Endothelial cell (in vitro differentiated cells): ENCODE results near the gene HS6ST3. TPM values are rescaled to one million over a fixed set of nuclear protein-coding genes. Genes with fewer than 3 reads are reported as not detected.

Experiments used
- DNase-seq: peaks from one replicate; pipeline ENCODE4 v3.0.0; 2021; ENCODE audit warnings: low spot score
- H3K27ac Mint-ChIP-seq: one replicate; pipeline ENCODE4 v1.8.0; 2021; ENCODE audit warnings: mixed read lengths, inconsistent platforms; ENCODE audit not compliant: unreplicated experiment
- H3K27me3 Mint-ChIP-seq: one replicate; pipeline ENCODE4 v1.8.0; 2021; ENCODE audit warnings: mild to moderate bottlenecking, moderate library complexity, mixed read lengths, inconsistent platforms; ENCODE audit not compliant: unreplicated experiment
- H3K36me3 Mint-ChIP-seq: one replicate; pipeline ENCODE4 v1.8.0; 2021; ENCODE audit warnings: mild to moderate bottlenecking, low read depth, mixed read lengths, inconsistent platforms; ENCODE audit not compliant: unreplicated experiment
- H3K4me1 Mint-ChIP-seq: one replicate; pipeline ENCODE4 v1.8.0; 2021; ENCODE audit warnings: mild to moderate bottlenecking, mixed read lengths, inconsistent platforms; ENCODE audit not compliant: unreplicated experiment
- H3K4me3 Mint-ChIP-seq: one replicate; pipeline ENCODE4 v1.8.0; 2021; ENCODE audit warnings: mild to moderate bottlenecking, mixed read lengths, inconsistent platforms; ENCODE audit not compliant: unreplicated experiment
- H3K9me3 Mint-ChIP-seq: one replicate; pipeline ENCODE4 v1.8.0; 2021; ENCODE audit warnings: mixed read lengths, inconsistent platforms; ENCODE audit not compliant: unreplicated experiment
- total RNA-seq: library from RNA; stranded (reverse); fragmentation: NEBNext Ultra II Directional; extraction: Animal tissue kit (Norgen Biotek cat#: 25700); gene quantifications from one replicate; pipeline ENCODE4 v1.2.1, GENCODE V29; 2021; ENCODE audit not compliant: unreplicated experiment
- TF ChIP-seq, protein P1 (sequence below): fragments of 200-600 bp; sonication (generic); IDR thresholded peaks from one replicate; pipeline ENCODE4 v1.5.0; 2021; ENCODE audit warnings: antibody characterized with exemption; ENCODE audit not compliant: unreplicated experiment

Gene HS6ST3
- total RNA-seq, 1 donor from 2014 or later = 1.9 TPM

DNA sequence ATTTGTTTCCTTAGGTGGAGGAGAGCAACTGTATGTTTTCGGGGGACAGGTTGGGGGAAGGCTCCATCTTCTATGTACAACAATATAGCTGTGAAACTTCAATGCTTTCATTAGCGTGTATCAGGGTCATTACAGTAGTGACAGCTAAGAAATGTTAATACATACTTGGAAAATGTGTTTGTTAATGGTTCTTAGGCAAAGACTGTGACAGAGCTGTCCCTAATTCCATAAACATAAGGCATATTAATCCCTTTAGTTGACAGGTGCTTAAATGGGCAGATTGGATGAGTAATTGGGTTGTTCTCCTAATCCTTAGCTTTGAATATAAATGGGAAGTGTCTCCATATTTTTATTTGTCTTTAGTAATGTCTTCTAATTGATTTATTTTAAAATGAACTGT is 313.7 kb downstream of the HS6ST3 start:
- Mint-ChIP-seq H3K27ac (no peak overlapping the region), H3K9me3 (no peaks in the 10 kb centered on the region), H3K4me1 (no peaks in the 10 kb centered on the region), H3K27me3 (no peaks in the 10 kb centered on the region), H3K36me3 (no peaks in the 10 kb centered on the region), H3K4me3 (no peak overlapping the region)
- no peak for DNase-seq
- TF ChIP-seq, protein P1, sequence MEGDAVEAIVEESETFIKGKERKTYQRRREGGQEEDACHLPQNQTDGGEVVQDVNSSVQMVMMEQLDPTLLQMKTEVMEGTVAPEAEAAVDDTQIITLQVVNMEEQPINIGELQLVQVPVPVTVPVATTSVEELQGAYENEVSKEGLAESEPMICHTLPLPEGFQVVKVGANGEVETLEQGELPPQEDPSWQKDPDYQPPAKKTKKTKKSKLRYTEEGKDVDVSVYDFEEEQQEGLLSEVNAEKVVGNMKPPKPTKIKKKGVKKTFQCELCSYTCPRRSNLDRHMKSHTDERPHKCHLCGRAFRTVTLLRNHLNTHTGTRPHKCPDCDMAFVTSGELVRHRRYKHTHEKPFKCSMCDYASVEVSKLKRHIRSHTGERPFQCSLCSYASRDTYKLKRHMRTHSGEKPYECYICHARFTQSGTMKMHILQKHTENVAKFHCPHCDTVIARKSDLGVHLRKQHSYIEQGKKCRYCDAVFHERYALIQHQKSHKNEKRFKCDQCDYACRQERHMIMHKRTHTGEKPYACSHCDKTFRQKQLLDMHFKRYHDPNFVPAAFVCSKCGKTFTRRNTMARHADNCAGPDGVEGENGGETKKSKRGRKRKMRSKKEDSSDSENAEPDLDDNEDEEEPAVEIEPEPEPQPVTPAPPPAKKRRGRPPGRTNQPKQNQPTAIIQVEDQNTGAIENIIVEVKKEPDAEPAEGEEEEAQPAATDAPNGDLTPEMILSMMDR = no peak

DNA sequence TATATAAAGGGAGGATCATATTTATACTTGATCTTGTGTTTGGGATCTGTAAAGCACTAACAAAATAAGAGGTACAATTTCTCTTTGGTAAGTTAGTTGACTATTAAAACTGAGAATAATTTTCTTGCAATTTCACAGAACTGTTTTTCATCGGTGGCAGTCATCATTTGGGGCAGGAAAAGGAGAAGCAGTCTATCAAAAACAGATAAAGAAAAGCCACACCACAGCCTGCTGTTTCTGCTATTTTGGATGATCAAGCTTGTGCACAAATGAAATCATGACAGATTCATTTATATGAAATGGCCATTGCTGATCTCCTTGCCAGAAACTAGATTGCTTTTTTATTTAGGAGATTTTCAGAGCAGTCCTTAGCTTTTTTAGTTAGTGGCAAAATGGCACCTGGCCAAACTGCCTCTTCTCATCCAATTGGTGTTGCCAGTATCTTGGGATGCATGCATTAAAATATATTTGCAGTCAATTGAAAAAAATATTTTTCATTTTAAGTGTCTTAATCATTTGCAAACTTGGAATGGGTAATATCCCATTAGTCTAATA is 326.0 kb downstream of the HS6ST3 start:
- Mint-ChIP-seq H3K36me3 (no peaks in the 10 kb centered on the region), H3K4me3 (no peak overlapping the region), H3K27ac (no peak overlapping the region), H3K27me3 (no peaks in the 10 kb centered on the region), H3K9me3 (no peaks in the 10 kb centered on the region), H3K4me1 (peaks cover 4% of the 10 kb centered on the region)
- no peak for DNase-seq
- TF ChIP-seq, protein P1 = no peak

DNA sequence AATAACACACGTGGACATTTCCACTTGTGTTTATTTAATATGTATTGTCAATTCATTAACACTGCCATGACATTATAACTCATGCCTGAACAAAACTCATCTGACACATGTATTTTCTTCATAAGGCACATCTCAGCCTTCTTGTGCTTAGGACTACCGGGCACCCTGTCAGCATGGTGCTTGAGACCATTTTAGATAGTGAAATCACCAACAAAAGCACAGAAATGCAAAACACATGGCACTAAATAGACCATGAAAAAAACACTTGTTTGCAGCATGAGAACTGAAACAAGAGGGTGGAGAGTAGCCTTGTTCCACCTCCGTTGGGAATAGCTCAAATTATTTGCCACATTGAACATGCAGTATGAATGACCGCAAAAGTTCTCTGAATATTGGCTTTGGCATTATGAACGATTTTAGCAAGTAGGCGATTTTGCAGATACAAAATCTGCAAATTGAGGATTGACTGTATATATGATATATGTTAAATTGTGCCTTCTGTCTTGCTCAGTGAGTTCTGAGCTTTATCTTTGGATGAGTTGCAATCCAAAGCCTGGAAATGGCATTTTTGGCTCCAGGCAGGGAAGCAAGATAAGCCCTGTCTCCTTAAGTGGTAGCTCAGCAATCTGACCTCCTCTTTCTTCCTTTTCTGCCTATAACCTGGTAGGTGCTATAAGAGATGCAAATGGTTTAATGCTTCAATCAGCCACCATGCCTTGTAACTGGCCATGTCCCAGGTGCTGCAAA is 328.2 kb downstream of the HS6ST3 start:
- Mint-ChIP-seq H3K27me3 (no peaks in the 10 kb centered on the region), H3K4me1 (no peaks in the 10 kb centered on the region), H3K4me3 (no peak overlapping the region), H3K36me3 (no peaks in the 10 kb centered on the region), H3K27ac (no peak overlapping the region), H3K9me3 (no peaks in the 10 kb centered on the region)
- TF ChIP-seq, protein P1 = no peak
- DNase-seq = no peak

DNA sequence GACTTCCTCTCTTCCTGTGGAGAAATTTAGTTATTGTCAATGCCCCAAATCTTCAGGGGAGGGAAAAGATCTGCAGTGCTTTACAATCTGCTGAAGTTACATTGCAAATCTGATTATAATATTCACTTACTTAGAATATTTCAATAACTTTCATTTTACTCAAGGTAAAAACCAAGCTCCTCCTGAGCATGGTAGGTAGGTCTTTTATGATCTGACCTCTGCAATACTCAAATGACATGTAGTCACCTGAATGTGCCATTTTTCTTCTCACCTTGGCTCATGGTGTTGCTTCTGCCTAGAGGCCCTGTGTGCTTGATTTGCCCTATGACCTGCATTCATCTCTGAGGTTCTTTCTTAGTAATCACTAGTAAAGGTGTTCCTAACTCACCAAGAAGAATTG is 331.4 kb downstream of the HS6ST3 start:
- no peak overlapping the region for H3K27ac Mint-ChIP-seq
- H3K4me3 Mint-ChIP-seq = no peak overlapping the region
- peaks cover 2% of the 10 kb centered on the region for H3K27me3 Mint-ChIP-seq
- no peaks in the 10 kb centered on the region for H3K36me3 Mint-ChIP-seq
- no peaks in the 10 kb centered on the region for H3K4me1 Mint-ChIP-seq
- TF ChIP-seq, protein P1 = no peak
- DNase-seq = no peak
- no peaks in the 10 kb centered on the region for H3K9me3 Mint-ChIP-seq

DNA sequence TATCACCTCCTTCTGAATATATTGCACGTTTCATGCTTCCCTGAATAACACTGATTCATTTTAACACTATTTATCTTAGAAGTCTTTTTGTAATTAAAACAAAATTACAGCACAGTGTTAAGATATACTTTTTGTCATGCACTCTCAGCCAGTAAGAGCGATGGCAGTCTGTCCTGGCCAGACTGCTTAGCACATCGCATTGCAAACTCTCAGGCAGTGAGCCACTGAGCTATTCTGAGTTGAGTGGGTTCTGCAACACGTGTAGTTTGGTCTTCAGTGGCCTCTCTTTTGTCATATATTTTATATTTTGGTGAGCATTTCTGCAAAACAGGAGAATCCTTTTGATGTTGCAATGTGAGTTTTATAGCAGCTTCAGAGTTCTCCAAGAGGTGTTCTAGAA is 332.1 kb downstream of the HS6ST3 start:
- no peaks in the 10 kb centered on the region for H3K4me1 Mint-ChIP-seq
- no peak overlapping the region for H3K27ac Mint-ChIP-seq
- no peak for DNase-seq
- peaks cover 2% of the 10 kb centered on the region for H3K27me3 Mint-ChIP-seq
- no peaks in the 10 kb centered on the region for H3K9me3 Mint-ChIP-seq
- TF ChIP-seq, protein P1 = no peak
- no peaks in the 10 kb centered on the region for H3K36me3 Mint-ChIP-seq
- no peak overlapping the region for H3K4me3 Mint-ChIP-seq
